Stomach (tissue), 9 donors: ENCODE results near the gene IGSF21. TPM values are rescaled to one million over a fixed set of nuclear protein-coding genes. Genes with fewer than 3 reads are reported as not detected.

Experiments
- DNase-seq, 2 donors: peaks; one replicate each; pipeline versions ENCODE4 v3.0.0 to v3.0.0-alpha.2; 2013 to 2019
- H3K27ac ChIP-seq, 5 donors: fragments of 200-600 bp in 4 of 5; sonication (generic) in 4 of 5; one replicate each; pipeline ENCODE4 v1.5.1; 2013 to 2019; ENCODE audit warnings: mild to moderate bottlenecking in 1 of 5, moderate library complexity in 1 of 5
- H3K27me3 ChIP-seq, 3 donors: fragments of 200-600 bp; sonication (generic); one replicate each; pipeline ENCODE4 v1.5.1; 2017 to 2019; ENCODE audit warnings: mixed run types in 1 of 3
- H3K36me3 ChIP-seq, 4 donors: fragments of 200-600 bp; sonication (generic); 1 replicate in 3 of 4; 2 replicates in 1 of 4; pipeline ENCODE4 v1.5.1; 2016 to 2019
- H3K4me1 ChIP-seq, 4 donors: fragments of 200-600 bp; sonication (generic); one replicate each; pipeline ENCODE4 v1.5.1; 2016 to 2019
- H3K4me3 ChIP-seq, 4 donors: fragments of 200-600 bp; sonication (generic) in 3 of 4; one replicate each; pipeline ENCODE4 v1.5.1; 2016 to 2019; ENCODE audit warnings: mild to moderate bottlenecking in 1 of 4
- H3K9me3 ChIP-seq, 4 donors: fragments of 200-600 bp; sonication (generic); one replicate each; pipeline ENCODE4 v1.5.1; 2016 to 2019
- CTCF ChIP-seq, 7 experiments: fragments of 450-650 bp in 4 of 7; fragments of 200-600 bp in 3 of 7; sonication (generic) in 3 of 7; IDR thresholded peaks; one replicate each; pipeline ENCODE4 v1.5.1; 2016 to 2019; ENCODE audit warnings: antibody characterized with exemption in 7 of 7, control low read depth in 2 of 7, mild to moderate bottlenecking in 1 of 7
- EP300 ChIP-seq: sonication (generic); formaldehyde crosslinking; IDR thresholded peaks from one replicate; pipeline ENCODE4 v1.6.1; 2017; ENCODE audit warnings: antibody characterized with exemption
- POLR2A ChIP-seq, 4 donors: fragments of 450-650 bp; IDR thresholded peaks; one replicate each; pipeline ENCODE4 v1.6.1; 2016; ENCODE audit warnings: antibody characterized with exemption in 4 of 4, control low read depth in 2 of 4, mild to moderate bottlenecking in 1 of 4, moderate library complexity in 1 of 4
- POLR2AphosphoS5 ChIP-seq, 3 donors: sonication (generic); formaldehyde crosslinking; IDR thresholded peaks; one replicate each; pipeline ENCODE4 v1.6.1; 2016; ENCODE audit warnings: antibody characterized with exemption in 3 of 3
- WGBS, 5 donors: extraction: QIAGEN DNeasy Blood & Tissue Kit in 3 of 5; methylation state at CpG; one replicate each; pipeline versions ENCODE4 v1.1.5 to v1.1.7; 2013 to 2018; 5-methylcytosine and 5-hydroxymethylcytosine counted together
- intact Hi-C: fragments of 100-400 bp; cut with DNase I; formaldehyde crosslinking; loops from one replicate; pipeline ENCODE4 v1.15.1; 2023; ENCODE audit warnings: low total_unique reads
- polyA plus RNA-seq, 3 donors: library from polyadenylated mRNA; stranded (reverse); fragments of 200-250 nt; gene quantifications; one replicate each; pipeline ENCODE4 v1.2.3, GENCODE V29; 2013
- total RNA-seq, 5 donors: library from RNA; depleted of rRNA; stranded (reverse); fragments of >200 nt; gene quantifications; one replicate each; pipeline versions ENCODE4 v1.1.0 to v1.2.3, GENCODE V29; 2014 to 2016
- donor health status: healthy with polysubstance abuse.
- donor health status: Bipolar disorder and iron deficiency.
- donor health status: healthy.

IGSF21 gene
- total and polyA plus RNA-seq, 8 donors = 0.25 to 2.0 (median 1.1) TPM; not detected in 3

GRCh38 chr1:18316764-18317163, 209.2 kb downstream of the IGSF21 start:
- TF ChIP-seq CTCF (IDR thresholded peaks at IDR 0.05) = no peak
- TF ChIP-seq EP300 = no peak
- no peak for TF ChIP-seq POLR2A (IDR thresholded peaks at IDR 0.05)
- peak in 1 of 3 donors; percentile 50 for TF ChIP-seq POLR2AphosphoS5 (IDR thresholded peaks at IDR 0.05)
- Histone ChIP-seq H3K27me3 (peaks cover 0 to 15% (median 0%) of the 10 kb centered on the region in 3 donors), H3K4me1 (peaks cover 0 to 13% (median 9%) of the 10 kb centered on the region in 4 donors), H3K4me3 (no peak overlapping the region), H3K9me3 (peaks cover 0 to 7% (median 6%) of the 10 kb centered on the region in 4 donors), H3K27ac (peak overlapping the region in 1 of 5 donors; percentile 19), H3K36me3 (no peaks in the 10 kb centered on the region)
- 19 to 52% (median 29%) methylated on average over 3 of the region's 3 CpGs for WGBS, 5 donors
- intact Hi-C loops = no loop called here
- no peak for DNase-seq

- no peak overlapping the region for H3K4me3 ChIP-seq
- H3K9me3 ChIP-seq = peaks cover 0 to 7% (median 6%) of the 10 kb centered on the region in 4 donors
- H3K36me3 ChIP-seq = no peaks in the 10 kb centered on the region
- H3K4me1 ChIP-seq = peaks cover 0 to 13% (median 9%) of the 10 kb centered on the region in 4 donors
- no peak overlapping the region for H3K27ac ChIP-seq
- H3K27me3 ChIP-seq = peaks cover 0 to 5% (median 0%) of the 10 kb centered on the region in 3 donors
- intact Hi-C loops = no loop called here
- TF ChIP-seq EP300 (no peak), POLR2A (IDR thresholded peaks at IDR 0.05) (no peak), POLR2AphosphoS5 (IDR thresholded peaks at IDR 0.05) (no peak), CTCF (IDR thresholded peaks at IDR 0.05) (no peak)
- DNase-seq = no peak
Observed at GRCh38 chr1:18319099-18319498, 211.5 kb downstream of the IGSF21 start.

DNA sequence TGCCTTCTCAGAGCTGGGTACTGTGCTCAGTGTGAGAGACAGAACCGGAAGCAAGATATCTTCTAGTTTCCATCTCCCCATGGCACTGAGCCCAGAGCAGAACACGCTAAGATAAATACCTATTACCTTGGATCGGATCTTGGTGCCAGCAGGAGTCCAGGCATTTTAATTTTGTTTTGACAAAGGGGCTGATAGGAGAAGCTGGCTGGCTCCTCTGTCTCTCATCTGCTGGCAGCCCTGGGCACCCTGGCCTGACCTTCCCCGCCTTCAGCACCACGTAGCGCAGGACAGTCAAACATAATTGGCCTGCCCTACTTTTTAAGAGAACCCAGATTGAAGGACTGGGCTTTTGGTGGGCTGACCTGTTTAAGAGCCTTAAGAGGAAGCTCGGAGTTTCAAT, 212.5 kb downstream of the IGSF21 start:
- DNase-seq = peak; percentile 35 to 41
- TF ChIP-seq POLR2A (IDR thresholded peaks at IDR 0.05) (no peak), CTCF (IDR thresholded peaks at IDR 0.05) (no peak), POLR2AphosphoS5 (IDR thresholded peaks at IDR 0.05) (no peak), EP300 (no peak)
- H3K27ac ChIP-seq = no peak overlapping the region
- peaks cover 0 to 7% (median 0%) of the 10 kb centered on the region in 3 donors for H3K27me3 ChIP-seq
- no peak overlapping the region for H3K4me3 ChIP-seq
- intact Hi-C loops = no loop called here
- H3K4me1 ChIP-seq = peaks cover 0 to 13% (median 9%) of the 10 kb centered on the region in 4 donors
- no peaks in the 10 kb centered on the region for H3K36me3 ChIP-seq
- H3K9me3 ChIP-seq = peaks cover 0 to 7% (median 6%) of the 10 kb centered on the region in 4 donors
- WGBS, 5 donors = 28 to 43% (median 36%) methylated on average over 7 of the region's 7 CpGs

DNA sequence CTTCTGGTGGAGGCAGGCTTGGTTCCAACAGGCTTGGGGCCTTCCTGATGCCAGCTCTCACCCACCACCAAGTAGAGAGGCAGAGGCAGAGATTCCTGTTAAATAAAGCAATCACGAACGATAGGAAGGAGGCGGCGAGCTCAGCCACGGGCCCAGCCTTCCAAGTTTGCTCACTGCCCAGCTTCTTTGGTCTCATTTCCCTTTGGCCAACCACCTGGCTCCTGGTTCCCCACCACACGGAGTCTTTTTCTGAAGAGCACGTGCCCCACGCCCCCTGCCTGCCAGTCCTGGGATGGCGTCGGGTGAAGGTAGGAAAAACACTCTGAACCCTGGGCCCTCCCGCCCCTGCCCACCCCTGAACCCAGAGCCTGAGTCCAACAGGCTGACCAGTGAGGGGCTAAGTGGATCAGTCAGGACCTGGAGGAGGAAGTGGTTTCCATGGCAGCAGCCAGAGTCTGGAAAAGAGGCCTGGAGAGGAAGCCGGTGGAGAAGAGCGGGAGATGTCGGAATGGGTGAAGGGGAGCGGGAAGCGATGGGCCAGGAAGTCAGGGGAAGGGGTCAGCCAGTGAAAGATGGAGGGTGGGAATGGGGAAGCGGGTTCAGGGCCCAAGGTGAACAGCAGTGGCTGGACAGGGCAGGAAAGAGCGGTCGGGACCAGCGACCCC, 214.9 kb downstream of the IGSF21 start:
- peak in 2 of 7 experiments; percentile 11 to 16 for TF ChIP-seq CTCF (IDR thresholded peaks at IDR 0.05)
- TF ChIP-seq POLR2AphosphoS5 (IDR thresholded peaks at IDR 0.05) = no peak
- WGBS, 5 donors = 62 to 86% (median 73%) methylated on average over 15 to 20 of the region's 20 CpGs

More for the DNA sequence above, 214.9 kb downstream of the IGSF21 start:
- Histone ChIP-seq H3K36me3 (no peaks in the 10 kb centered on the region), H3K4me1 (peaks cover 0 to 27% (median 24%) of the 10 kb centered on the region in 4 donors), H3K27me3 (peaks cover 0 to 7% (median 0%) of the 10 kb centered on the region in 3 donors), H3K27ac (no peak overlapping the region), H3K4me3 (no peak overlapping the region), H3K9me3 (peaks cover 0 to 7% (median 6%) of the 10 kb centered on the region in 4 donors)
- intact Hi-C loops = no loop called here
- DNase-seq = no peak
